GM19467 (cell line): ENCODE results near the gene SERGEF.

Source experiments
- ATAC-seq: cut with Tn5 transposase; IDR thresholded peaks from one replicate; pipeline ENCODE4 v1.9.1; 2021; ENCODE audit warnings: mild to moderate bottlenecking, moderate library complexity; ENCODE audit not compliant: unreplicated experiment

Gene SERGEF

DNA sequence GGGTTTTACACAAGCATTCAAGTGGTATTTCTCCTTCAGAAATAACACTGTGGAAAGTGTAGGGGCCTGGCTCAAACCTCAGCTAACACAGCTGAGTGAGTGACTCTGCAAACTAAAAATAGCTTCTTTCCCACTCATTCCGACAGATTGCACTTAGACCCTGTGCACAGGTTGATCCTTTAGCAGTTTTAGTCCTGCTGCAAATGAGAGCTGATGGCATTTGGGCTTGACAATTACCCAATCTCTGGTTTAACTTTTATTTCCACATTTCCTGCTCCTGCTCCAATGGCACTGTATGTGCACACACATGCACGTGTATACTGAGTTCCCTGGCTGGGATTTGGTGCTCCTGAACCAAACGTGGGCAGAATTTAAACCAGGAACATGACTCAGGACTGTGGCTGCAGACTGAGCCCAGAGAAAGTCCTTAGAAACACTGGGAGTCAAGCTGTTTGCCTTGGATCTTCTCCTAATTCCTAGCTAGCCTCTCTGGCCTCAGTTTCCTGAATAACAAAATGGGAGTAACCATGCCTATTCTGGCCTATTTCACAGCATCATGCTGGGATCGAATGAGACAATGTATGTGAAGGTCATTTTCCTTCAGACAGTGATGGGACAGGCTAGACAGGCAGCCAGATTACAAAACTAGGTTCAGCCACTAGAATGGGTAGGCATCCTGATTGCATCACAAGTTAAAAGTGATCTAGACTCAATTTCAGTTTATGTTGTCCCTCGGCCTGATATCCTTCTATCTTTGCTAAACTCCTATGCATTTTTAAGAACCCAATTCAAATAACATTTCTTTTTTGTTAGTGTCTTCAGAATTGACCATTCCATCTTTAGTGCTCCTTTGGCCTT, 58.2 kb downstream of the SERGEF start:
- no peak for ATAC-seq

DNA sequence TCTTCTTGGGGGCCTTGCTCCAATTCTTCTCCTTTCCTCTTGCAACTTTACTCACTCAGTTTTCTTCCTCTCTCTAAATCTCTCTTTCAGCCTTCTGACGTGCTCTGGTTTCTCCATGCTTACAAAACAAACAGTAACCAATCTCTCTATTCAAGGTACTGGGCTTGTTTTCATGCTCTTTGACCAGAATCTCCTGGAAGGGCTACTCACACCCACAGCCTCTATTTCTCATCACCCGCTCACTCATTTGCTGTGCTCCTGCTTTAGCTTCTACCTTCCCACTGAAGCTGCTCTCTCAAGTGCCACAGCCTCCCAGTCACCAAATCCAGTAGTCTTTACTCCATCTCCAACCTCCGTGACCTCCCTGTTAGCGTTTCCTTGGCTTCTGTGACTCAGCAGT, 60.4 kb downstream of the SERGEF start:
- ATAC-seq, result no peak

DNA sequence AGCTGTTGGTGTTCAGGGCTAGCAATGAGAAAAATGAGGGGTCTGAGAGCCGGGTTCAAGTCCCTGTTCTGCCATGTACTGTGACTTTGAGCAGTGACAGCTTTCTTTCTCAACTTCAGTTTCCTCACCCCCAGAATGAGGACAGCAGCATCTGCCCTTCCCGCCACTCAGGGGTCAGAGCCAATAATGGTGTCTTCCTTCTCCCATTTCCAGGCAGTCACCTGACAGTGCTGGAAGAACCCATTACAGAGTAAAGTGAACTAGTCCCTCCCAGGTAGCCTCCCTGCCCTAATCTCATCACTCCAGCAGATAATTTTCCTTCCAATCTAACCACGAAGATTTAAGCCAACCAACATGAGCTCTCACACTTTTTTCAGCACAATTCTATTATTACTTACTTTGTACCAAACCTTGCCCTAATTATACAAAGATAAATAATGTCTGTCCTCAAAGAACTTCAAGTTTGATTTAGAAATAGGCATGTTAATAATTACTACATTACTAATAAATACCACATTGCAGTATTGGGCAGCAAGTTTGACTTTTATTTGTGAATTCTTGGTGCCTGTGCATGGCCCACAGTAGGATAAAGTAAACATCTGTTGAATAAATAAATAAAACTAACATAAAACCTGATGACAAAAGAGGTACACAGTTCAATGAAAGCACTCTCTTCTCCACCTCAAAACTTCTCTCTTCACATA, 61.0 kb downstream of the SERGEF start:
- no peak for ATAC-seq

DNA sequence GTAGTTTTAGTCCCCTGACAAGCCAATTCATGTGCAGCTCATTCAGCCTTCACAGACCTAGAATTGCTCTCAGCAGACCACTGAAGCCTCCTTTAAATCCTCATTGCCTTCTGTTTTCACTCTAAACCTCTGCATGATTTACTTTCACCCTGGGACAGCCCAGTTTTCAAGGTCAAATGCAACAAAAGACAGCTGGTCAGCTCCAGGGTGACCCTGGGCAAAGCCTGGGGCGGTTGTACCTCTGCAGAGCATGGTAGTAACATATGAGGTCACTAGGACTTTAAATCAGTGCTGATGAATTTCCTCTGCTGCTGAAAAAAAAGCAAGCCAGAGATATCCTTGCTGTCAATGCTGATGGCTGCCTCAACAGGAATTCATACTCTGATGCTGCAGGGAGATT, 62.2 kb downstream of the SERGEF start:
- ATAC-seq, result no peak

DNA sequence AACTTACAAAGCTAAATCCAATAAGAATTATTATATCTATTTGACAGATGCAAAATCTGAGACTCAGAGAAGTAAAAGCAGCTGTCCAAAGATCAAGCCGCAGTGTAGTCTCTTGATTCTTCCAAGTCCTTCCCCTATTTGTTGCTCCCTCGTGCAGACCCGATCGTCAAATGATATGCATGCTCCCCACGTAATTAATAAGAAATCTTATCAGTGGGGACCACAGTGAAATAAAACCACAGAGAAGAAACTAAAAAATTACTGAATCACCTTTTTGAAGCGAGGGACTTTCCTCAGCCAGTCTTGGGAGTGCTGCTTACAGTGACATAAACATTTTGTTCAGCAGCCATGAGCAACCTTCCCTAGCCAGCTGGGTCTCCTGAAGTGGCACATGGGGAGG, 64.6 kb downstream of the SERGEF start:
- ATAC-seq, result no peak

DNA sequence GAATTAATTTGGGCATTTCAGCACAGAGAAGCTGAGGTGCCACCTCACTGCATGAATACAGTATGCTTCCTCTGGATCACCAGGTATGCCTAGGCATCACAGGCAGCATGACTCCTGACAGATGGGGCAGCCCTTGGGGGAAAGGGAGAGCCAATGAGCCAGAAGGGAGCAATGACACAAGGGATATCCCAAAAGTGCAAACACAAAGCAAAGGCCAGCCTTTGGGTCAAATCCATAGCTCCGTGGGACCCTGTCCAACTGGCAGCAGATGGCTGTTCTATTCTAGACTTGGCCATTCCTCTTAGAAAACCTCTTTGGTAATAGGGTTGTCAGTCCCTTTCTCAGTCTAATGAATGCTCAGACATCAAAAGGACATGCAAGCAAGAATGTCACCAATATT, 73.3 kb downstream of the SERGEF start:
- no peak for ATAC-seq

DNA sequence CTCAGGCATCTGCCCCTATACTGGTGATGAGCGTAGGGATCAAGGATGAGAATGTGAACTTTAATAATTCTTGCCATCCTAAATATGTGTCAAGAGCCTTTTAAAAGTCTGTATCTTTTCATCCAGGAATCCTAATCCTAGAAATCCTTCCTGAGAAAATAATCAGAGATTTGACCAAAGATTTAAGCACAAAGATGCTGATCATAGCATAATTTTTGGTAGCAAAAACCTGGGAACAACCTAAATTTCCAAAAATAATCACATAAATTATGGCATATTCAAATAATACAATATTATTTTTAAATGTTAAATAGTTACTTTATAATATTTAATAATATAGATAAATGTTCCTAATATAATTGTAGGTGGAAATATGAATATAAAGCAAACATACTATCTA, 76.1 kb downstream of the SERGEF start:
- no peak for ATAC-seq

DNA sequence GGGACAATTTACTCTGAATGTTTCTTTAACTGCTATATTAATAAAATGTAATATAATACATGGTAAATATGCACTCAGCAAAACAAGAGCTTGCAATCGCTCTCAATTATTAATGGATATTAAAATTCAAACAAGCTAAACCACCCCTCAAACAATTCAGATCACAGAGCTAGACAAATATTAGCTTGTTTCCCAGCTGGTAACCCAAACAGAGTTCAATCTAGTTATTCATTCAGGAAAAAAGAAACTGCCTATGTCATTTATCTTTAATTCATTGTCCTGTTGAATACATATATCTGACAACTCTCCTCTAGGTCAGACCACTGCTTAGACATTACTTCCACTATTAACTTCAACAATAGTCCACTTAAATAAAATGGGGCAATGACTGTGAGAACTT, 78.7 kb downstream of the SERGEF start:
- no peak for ATAC-seq

DNA sequence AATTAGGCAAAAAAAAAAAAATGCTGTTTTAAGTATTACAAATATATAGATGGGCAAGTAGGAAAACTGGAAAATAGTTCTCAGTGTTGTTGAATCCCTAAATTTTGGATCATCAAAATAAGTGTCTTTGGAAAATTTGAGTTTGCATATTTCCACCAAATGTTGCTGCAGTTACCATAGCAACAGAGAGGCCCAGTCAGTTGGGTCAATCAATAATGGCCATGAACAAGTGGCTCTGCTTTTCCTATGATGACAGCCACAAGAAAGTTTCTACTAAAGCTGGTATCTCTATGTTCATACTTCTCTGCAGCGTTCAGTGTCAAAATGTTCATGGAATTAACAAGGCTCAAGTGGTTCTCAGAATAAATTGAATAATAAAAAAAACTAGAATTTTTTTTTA, 79.1 kb downstream of the SERGEF start:
- no peak for ATAC-seq

DNA sequence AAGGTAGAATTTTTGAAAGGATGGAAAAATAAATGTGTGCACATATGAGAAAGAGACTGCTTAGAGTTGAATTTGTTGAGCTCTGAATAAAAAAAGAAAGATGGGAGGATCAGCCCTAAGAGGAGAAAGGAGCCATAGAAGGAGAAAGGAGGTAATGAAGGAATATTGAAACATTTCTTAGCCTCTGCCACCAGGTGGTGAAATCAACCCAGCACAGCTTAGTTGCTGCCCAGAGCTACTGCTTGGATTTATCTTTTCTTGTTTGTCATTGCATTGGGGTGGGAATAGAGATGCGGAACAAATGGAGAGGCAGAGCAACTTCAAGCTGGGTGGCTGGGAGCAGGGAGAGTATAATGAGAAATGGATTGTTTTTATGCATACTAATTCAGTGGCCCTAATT, 80.4 kb downstream of the SERGEF start:
- no peak for ATAC-seq

DNA sequence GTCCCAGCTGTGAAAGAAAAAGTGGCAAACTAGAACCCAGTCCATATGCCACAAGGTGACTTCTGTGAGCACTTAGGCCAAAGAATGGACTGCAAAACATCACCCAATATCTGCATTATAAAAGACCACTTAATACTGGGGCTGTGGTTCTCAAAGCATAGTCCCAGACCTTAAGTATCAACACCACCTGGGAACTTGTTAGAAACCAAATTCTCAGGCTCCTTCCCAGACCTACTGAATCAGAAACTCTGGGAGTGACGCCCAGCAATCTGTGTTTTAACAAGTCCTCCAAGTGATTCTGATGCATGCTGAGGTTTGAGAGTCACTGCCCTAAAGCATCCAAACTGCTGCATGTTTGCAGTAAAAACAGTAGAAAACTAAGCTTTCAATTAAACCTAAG, 81.3 kb downstream of the SERGEF start:
- ATAC-seq, result no peak

DNA sequence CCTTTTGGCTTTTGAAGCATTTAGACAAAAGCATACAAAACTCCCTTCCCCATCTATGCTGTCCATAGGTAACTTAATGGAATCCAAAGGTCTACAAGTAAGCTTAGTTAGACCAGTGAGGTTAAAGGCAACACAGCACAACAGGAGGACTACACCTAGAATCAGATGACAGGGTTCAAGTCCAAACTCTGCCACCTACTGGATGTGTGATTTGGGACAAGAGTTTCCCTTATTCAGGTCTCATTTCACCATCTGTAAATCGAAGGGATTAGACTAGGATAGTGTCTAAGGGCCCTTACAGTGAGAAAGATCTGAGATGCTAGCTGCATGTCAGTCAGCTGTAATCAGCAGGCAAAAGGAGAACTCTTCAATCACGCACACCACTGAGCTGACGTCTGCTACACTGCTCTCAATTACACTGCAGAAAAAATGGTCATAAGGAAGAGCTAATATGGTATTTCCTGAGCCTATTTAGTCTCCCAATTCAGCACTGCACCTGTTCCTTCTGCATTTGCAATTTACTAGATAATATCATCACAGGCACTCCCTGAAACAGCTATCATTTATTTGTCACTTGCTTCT, 82.2 kb downstream of the SERGEF start:
- ATAC-seq, result no peak

DNA sequence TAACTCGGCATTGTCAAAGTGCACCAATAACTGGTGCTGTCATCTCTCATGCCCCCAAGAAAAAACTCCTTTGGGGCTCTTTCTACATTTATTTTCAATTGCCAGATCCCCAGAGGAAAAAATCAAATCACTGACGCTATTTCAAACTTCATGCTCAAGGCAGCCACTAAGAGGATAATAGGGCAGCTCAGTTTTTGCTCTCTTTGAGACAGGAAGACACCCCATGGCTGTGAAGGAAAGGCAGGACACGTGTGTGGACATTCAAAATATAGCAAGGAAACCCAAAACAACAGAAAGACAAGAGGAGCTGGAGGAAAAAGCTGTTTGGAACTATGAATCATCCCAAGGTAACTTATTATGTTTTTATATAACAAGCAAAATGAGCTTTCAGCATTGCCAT, 83.7 kb downstream of the SERGEF start:
- ATAC-seq, result no peak

DNA sequence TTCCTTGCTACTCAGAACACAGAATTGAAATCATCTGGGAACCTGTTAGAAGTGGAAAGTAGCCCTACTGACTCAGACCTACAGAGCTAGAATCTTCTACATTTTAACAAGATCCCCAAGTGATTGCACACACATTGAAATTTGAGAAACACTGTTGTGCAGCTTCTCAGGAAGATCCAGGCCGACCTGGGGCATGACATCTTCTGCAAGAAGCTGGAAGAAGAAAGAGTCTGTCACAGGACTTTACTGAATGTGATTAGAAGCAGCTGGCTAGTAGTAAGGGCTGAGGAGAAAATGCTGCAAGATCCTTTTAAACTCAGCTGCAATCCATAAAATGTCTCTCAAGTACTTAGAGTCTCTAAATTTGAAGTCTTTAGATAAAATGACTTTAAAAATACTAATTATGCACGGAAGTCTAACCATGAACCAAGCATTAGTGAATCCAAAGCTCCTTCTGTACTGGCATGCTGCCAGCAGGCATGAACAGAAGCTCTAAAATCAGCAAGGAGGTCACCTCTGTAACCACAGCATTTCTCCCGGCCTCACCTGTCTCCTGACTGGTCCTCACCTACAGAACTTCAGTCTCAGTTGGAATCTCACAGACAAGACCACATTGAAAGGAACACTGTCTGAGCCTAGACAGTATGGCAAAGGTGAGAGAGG, 85.0 kb downstream of the SERGEF start:
- ATAC-seq, result no peak

DNA sequence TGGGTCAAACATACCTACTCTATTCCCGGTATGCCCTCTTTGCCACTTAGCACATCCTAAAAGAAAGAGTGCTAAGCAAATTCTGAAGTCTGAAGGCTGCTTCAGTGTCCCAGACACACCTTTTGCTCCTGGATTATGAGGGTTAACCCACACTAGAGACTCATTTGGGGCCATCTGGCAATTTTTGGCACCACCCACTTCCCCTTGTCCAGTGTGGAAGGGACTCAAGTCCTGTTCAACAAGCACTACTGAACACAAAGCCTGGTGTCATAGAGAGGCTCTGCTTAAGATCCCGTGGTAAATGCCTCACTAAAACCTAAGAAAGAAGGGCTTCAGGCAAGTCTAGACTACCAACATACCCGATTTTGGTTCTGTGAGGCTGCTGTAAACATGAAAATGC, 85.8 kb downstream of the SERGEF start:
- no peak for ATAC-seq

DNA sequence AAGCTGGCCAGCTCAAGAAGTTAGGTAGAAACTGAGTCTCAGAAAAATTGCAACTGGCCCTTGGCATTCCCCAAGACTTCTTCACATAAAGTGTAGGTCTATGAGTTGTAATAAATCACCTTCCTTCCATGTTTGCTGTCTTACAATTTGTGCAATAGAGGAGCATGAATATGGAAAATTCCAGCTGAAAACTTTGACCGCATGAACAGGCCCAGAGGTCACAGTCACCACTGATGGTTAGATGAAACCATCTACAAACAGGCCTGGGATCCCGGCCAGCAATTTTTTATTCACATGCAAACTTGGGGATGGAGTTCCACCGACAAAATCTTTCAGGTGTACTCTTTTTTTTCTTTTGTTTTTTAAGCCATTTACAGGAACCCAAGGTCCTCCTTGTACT, 88.1 kb downstream of the SERGEF start:
- ATAC-seq, result no peak

DNA sequence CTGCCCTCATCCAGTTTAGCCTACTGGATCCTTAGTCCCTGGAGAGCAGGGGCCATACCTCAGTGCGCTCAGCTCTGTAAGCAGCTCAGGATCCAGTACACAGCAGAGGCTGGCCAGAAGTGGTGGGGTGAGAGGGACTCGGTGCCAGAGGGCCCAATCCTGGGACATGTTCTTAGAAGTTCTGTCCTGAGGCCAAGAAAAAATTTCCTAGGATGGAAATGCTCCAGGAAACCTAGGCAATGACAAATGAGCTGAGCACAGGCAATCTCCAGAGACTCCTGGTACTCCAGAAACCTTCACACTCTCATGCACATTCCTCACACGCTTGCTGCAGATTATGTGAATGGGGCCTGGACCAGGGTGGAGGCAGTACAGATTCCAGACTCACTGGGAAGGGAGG, 89.6 kb downstream of the SERGEF start:
- ATAC-seq, result no peak

DNA sequence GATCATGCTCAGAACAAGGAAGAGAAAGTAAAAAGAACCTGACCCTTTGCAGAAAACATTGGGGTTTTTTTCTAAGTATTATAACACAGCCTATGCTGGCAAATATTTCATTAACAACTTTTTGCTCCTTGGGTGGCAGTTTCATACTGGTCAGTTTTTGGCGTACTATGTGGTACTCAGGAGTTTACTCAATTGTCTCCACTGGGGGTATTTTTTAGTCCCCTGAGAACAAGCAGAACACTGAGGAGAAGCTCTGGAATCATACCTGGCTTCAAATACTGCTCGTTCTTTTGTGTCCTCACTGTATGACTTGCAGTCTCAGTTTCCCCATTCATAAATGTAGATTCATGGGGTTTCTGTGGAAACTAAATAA, 90.4 kb downstream of the SERGEF start:
- ATAC-seq, result no peak

DNA sequence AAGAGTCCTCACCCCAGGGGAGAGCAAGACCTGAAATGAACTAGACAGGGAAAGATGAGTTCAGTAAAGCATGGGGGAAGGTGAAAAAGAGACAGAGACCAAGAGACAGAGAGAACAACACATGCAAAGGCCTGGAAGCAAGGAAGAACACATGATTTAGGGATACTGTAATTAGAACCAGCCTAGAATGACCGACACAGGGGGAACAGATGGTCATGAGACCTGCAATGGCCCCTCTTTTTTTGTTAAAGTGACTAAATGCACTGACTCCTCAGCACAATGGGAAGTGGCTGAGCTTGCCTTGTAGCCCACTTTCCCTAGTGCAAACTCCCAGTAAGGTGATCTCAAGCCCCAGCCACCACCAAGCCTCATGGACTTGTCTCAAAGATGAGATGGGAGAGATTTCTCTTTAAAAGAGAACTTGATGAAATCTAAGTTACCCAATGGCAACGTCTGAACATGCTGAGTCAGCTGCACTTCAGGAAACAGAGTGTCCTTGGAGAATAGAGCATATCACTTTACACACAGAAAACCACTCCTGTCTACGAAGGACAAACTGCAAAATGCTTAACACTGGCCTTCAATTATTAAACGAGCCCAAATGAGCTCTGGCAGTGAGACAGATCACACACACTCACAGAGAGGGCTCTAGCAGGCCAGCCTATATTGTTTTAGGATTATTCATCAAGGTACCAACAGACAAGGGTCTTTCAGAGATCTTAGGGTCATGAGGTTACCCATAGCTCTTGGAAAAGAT, 91.0 kb downstream of the SERGEF start:
- ATAC-seq, result no peak

DNA sequence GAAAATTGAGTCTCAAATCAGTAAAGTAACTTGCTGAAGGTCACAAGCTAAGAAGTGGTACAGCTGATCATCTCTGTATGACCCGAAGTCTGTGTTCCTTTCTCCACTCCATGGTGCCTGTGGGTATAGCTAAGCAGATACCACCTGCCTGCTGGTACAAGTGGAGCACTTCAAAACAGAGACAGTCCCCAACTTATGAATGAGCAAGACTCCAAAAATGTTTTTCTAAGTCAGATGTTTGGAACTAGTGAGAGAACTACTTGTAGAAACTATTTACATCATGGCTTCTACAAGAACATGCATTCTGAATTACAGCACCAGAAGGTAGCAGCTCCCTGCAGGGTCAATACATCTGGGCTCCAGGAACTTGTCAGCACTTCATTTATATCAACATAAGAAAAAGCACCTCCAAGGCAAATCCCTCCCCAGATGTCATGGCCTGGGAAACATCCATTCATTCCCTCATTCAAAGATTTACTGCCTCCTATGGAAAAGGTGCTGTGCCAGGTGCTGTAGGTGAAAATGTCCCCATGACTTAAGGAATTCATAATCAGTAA, 94.7 kb downstream of the SERGEF start:
- no peak for ATAC-seq

DNA sequence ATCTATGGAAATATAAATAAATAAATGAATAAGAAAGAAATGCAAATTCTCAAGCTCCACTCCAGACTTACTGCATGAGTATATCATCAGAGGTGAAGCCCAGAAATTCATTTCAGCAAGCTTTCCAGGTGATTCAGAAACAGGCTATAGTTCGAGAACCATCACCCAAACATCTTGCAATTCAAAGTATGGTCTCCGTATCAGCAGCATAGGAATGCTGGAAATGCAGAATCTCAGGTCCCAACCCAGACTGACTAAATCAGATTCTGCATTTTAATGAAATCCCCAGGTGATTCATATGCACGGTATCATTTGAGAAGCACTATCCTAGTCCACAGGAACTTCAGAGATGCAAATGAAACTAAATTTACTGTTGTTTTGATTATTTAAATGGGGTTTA, 95.3 kb downstream of the SERGEF start:
- ATAC-seq, result no peak
